Uterus (tissue), 4 donors: ENCODE results near the gene DYNC1LI1. TPM values are rescaled to one million over a fixed set of nuclear protein-coding genes. Genes with fewer than 3 reads are reported as not detected.

Source experiments
- DNase-seq, 2 donors: peaks; one replicate each; pipeline ENCODE4 v3.0.0-alpha.2; 2019 to 2020
- H3K27ac ChIP-seq, 2 donors: fragments of 200-600 bp; sonication (generic); 1 replicate in 1 of 2; 2 replicates in 1 of 2; pipeline ENCODE4 v1.5.1; 2016 to 2018
- H3K27me3 ChIP-seq, 2 donors: fragments of 200-600 bp; sonication (generic); one replicate each; pipeline ENCODE4 v1.5.1; 2018 to 2019; ENCODE audit warnings: control low read depth in 1 of 2
- H3K36me3 ChIP-seq, 2 donors: fragments of 200-600 bp; sonication (generic); one replicate each; pipeline ENCODE4 v1.5.1; 2019; ENCODE audit warnings: control low read depth in 1 of 2
- H3K4me1 ChIP-seq, 2 donors: fragments of 200-600 bp; sonication (generic); one replicate each; pipeline ENCODE4 v1.5.1; 2018 to 2019; ENCODE audit warnings: control low read depth in 1 of 2
- H3K4me3 ChIP-seq, 2 donors: fragments of 200-600 bp; sonication (generic); 1 replicate in 1 of 2; 2 replicates in 1 of 2; pipeline ENCODE4 v1.5.1; 2018 to 2019; ENCODE audit warnings: mild to moderate bottlenecking in 1 of 2
- H3K9me3 ChIP-seq, 2 donors: fragments of 200-600 bp; sonication (generic); one replicate each; pipeline ENCODE4 v1.5.1; 2019; ENCODE audit warnings: control low read depth in 1 of 2
- POLR2A ChIP-seq, 2 donors: fragments of 450-650 bp; IDR thresholded peaks; one replicate each; pipeline ENCODE4 v1.6.1; 2016; ENCODE audit warnings: antibody characterized with exemption in 2 of 2, mild to moderate bottlenecking in 1 of 2, moderate library complexity in 1 of 2
- intact Hi-C: fragments of 100-400 bp; cut with DNase I; formaldehyde crosslinking; loops from one replicate; pipeline ENCODE4 v1.15.1; 2023; ENCODE audit warnings: low total_unique reads
- total RNA-seq, 4 donors: library from RNA; depleted of rRNA in 3 of 4; stranded (reverse); fragments of >200 nt in 3 of 4; gene quantifications; one replicate each; pipeline versions ENCODE4 v1.1.0 to v1.2.4, GENCODE V29; 2014 to 2023
- TF ChIP-seq, protein P1 (sequence below), 4 experiments: fragments of 200-600 bp in 2 of 4; fragments of 450-650 bp in 2 of 4; sonication (generic) in 2 of 4; IDR thresholded peaks; one replicate each; pipeline ENCODE4 v1.5.1; 2016 to 2019; ENCODE audit warnings: antibody characterized with exemption in 4 of 4, mild to moderate bottlenecking in 2 of 4, moderate library complexity in 1 of 4
- donor health status: DM: yes; HTN: yes; CAD: no.

DYNC1LI1 gene
- total RNA-seq, 4 donors from 2014 or later, result 9.5 to 65.9 (median 41.0) TPM

DNA sequence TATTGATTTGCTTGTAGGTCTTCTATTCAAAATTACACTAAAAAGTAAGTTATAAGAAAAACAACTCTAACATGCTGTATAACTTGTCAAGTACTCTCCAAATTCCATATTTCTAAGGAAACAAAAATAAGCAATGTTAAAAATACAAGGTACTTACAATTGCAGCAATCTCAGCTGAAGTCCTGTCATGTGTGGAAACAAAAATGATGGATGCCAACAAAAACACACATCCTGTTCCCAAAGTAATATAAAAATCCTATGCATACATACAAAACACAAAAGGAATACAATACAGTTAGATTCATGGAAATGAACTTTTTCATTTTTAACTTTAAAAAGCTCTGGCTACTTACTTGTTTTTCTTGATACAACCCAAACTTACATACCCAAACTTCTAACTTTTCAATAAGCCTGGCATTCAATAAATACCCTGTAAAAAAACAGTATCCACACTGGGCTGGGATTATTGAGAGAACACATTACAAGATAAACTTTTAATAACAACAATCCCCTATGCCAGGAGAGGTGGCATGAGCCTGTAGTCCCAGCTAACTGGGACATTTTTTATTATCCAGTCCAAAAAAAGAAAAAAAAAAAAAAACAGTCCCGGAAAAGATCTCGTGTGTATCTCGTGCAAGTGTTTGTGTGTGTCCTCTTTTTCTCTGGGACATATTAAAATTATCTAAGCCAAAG, 82.7 kb downstream of the DYNC1LI1 start:
- H3K9me3 ChIP-seq, result no peaks in the 10 kb centered on the region
- H3K36me3 ChIP-seq, result no peaks in the 10 kb centered on the region
- no peak for DNase-seq
- no peak overlapping the region for H3K4me3 ChIP-seq
- no peaks in the 10 kb centered on the region for H3K4me1 ChIP-seq
- no peak overlapping the region for H3K27ac ChIP-seq
- intact Hi-C loops, result no loop called here
- no peaks in the 10 kb centered on the region for H3K27me3 ChIP-seq
- TF ChIP-seq, protein P1, sequence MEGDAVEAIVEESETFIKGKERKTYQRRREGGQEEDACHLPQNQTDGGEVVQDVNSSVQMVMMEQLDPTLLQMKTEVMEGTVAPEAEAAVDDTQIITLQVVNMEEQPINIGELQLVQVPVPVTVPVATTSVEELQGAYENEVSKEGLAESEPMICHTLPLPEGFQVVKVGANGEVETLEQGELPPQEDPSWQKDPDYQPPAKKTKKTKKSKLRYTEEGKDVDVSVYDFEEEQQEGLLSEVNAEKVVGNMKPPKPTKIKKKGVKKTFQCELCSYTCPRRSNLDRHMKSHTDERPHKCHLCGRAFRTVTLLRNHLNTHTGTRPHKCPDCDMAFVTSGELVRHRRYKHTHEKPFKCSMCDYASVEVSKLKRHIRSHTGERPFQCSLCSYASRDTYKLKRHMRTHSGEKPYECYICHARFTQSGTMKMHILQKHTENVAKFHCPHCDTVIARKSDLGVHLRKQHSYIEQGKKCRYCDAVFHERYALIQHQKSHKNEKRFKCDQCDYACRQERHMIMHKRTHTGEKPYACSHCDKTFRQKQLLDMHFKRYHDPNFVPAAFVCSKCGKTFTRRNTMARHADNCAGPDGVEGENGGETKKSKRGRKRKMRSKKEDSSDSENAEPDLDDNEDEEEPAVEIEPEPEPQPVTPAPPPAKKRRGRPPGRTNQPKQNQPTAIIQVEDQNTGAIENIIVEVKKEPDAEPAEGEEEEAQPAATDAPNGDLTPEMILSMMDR (IDR thresholded peaks at IDR 0.05), result no peak
- TF ChIP-seq POLR2A (IDR thresholded peaks at IDR 0.05), result no peak

DNA sequence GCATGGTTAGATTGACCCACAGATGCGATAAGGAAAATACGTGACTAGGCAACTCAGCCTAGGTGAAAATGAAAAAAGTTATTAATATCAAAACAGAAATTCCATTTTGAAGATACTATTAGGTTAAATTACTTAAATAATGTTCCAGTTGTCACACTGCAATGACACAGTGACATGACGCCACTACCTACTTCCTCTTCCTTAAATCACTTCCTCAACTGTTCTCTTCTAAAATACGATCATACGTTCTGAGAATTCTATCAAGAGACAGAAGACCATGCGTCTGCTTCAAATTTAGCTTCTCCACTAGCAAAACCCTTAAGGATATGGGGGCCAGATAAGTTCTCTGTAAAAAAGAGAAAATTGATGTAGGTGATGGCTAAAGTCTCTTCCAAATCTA, 86.2 kb downstream of the DYNC1LI1 start:
- Histone ChIP-seq H3K36me3 (no peaks in the 10 kb centered on the region), H3K27ac (no peak overlapping the region), H3K4me1 (no peaks in the 10 kb centered on the region), H3K4me3 (no peak overlapping the region), H3K27me3 (no peaks in the 10 kb centered on the region), H3K9me3 (no peaks in the 10 kb centered on the region)
- intact Hi-C loops, result no loop called here
- DNase-seq, result no peak
- TF ChIP-seq POLR2A (IDR thresholded peaks at IDR 0.05), result no peak
- TF ChIP-seq, protein P1 (IDR thresholded peaks at IDR 0.05), result no peak

DNA sequence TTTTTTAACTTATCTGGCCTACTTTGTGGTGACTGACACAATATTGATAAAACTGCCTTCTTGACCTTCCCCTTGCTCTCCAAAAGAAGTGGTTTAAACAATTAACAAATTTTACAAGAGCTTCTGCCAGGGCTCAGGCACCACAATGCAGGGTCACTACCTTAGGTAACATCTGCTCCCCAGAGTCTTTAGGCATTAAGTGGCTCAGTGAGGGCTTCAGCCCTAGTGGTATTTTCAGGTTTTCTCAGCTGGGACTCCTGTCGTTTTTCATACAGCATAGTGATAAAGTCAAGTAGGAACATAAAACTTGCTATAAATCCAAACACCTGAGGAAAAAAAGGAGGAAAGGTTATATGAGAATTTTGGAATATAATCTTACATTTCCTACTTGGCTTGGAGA, 86.9 kb downstream of the DYNC1LI1 start:
- Histone ChIP-seq H3K36me3 (no peaks in the 10 kb centered on the region), H3K9me3 (no peaks in the 10 kb centered on the region), H3K4me1 (no peaks in the 10 kb centered on the region), H3K4me3 (no peak overlapping the region), H3K27ac (no peak overlapping the region), H3K27me3 (no peaks in the 10 kb centered on the region)
- TF ChIP-seq, protein P1 (IDR thresholded peaks at IDR 0.05), result no peak
- TF ChIP-seq POLR2A (IDR thresholded peaks at IDR 0.05), result no peak
- intact Hi-C loops, result no loop called here
- DNase-seq, result no peak

DNA sequence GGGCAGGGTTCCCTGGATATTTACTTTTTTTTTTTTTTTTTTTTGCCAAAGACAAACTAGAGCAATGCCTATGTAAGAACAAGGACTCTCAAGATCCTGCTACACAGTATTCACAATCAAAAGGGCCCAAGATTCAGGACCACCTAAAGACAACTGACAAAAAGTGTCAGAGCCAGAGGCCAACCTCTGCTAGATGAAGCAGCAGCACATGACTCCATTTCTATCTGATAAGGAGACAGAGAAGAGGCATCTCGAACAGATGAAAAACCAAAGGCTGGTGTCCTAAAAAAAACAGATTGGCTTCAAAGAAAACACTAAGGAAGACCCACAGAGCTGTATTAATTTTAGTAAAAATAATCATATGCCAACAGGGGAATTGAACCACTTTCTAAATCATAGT, 88.0 kb downstream of the DYNC1LI1 start:
- DNase-seq, result no peak
- intact Hi-C loops, result no loop called here
- no peak for TF ChIP-seq POLR2A (IDR thresholded peaks at IDR 0.05)
- TF ChIP-seq, protein P1 (IDR thresholded peaks at IDR 0.05), result no peak
- Histone ChIP-seq H3K4me3 (no peak overlapping the region), H3K9me3 (no peaks in the 10 kb centered on the region), H3K36me3 (no peaks in the 10 kb centered on the region), H3K27ac (no peak overlapping the region), H3K4me1 (no peaks in the 10 kb centered on the region), H3K27me3 (no peaks in the 10 kb centered on the region)

DNA sequence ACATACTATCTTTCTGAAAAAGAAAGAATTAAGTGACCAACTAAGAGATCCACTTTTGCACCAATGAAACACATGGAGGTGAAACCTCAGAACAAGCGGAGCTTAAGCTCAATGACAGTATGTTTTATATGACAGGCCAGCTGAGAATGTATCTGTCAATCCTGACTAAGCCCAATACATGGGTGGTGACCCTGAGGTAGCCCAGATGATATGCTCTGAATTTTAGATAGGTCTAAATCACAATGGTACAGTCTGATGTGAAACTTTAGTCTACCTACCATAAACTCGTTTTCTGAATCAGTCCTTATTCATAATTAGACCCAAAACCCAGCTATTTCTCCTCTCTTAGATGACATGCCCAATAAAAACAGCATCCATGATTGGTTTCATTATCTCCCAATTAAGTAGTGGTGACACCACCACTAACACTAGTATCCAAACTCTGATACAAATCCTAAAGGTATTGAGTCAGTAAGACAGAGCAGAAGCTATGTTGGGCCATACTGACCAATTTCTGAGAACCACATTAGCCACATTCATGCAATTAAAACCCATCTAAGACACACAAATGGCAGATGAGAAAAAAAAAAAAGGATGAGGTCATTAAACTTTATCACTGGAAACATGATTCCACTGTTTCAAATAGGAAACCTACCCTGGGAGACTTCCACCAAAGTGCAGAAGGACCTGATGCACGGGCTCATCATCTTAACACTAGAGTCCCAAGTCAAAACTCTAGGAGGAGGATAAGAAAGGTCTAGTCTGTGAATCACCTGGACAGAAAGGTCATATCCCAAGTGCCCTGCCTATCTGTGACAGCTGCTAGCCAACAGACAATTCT, 88.6 kb downstream of the DYNC1LI1 start:
- TF ChIP-seq POLR2A (IDR thresholded peaks at IDR 0.05), result no peak
- TF ChIP-seq, protein P1 (IDR thresholded peaks at IDR 0.05), result no peak
- Histone ChIP-seq H3K4me3 (no peak overlapping the region), H3K27me3 (no peaks in the 10 kb centered on the region), H3K9me3 (no peaks in the 10 kb centered on the region), H3K4me1 (no peaks in the 10 kb centered on the region), H3K36me3 (no peaks in the 10 kb centered on the region), H3K27ac (no peak overlapping the region)
- no peak for DNase-seq
- intact Hi-C loops, result no loop called here
